GM19328 (cell line): ENCODE measurements around the gene GPAM.
"Not testable (repeated sequence)": the region's sequence is repeated elsewhere in the genome, so short reads cannot be mapped to it uniquely, and the experiment has no call there.

Experiments
- ATAC-seq: cut with Tn5 transposase; IDR thresholded peaks from one replicate; pipeline ENCODE4 v1.9.1; 2021; ENCODE audit warnings: mild to moderate bottlenecking, moderate library complexity; ENCODE audit not compliant: unreplicated experiment

Gene GPAM

DNA sequence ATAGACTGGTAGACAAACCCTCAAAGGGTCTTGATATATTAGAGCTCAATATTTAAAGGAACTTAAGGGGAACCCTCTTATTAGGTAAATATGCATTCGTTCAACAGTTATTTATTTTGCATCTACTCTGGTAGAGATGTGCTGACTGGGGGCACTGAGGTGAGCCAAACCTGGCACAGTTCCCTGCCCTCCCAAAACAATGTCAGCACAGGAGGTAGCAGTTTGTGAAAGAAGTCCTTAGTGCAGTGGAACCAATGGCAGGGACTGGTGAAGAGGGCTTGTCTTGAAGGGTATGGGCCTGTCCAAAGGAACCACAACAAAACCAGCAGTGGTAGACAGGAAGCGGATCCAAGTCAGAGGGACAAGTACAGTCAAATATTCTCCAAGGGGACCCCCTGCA, 32.6 kb upstream of the GPAM start:
- no peak for ATAC-seq

DNA sequence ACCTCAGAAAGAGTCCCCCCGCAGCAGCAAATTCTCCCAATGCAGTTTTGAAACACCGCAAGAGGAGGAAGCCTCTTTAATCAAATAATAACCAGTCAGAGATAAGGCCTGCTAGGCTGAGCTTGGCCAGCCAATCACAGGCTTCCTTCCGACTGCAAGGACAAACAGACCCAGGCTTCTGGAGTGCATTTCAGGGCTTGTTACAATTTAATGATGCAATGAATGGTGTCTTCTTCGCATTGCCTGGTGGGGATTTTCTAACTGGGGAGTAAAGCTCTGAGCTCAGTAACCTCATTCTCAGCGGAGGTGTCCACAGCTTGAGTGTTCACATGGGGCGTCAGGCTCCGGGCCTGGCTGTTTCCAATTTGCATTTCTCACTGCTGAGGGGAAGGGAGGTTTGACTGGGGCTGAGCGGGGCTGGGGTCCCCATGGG, 31.8 kb upstream of the GPAM start:
- ATAC-seq, result no peak

DNA sequence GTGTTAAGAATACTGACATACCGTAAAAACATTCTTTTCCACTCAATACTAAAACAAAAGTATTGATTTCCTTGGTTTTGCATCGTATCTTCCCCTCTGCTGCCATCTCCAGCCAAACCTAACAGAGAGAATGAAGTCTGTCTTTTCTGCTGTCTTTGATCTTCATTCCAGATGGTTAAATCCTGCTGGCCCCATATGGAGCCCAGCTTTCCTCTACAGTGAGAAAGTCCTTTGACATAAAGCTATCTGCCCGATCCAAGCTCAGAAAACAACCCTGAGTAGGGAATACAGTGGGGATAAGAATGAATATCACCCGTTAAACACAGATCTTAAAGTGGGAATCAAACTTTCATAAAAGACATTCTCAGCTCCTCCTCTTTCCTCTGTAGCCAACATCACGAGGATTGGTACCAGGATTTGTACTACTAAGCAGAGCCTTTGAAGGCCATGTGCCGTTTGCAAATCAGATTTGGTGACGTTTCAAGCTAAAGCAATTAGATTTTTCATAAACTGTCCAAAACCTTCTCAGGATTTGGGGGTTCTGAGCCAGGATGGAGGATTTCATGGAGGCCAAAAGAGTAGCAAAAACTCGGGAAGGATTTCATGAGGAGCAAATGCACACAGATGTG, 30.8 kb upstream of the GPAM start:
- ATAC-seq, result no peak

DNA sequence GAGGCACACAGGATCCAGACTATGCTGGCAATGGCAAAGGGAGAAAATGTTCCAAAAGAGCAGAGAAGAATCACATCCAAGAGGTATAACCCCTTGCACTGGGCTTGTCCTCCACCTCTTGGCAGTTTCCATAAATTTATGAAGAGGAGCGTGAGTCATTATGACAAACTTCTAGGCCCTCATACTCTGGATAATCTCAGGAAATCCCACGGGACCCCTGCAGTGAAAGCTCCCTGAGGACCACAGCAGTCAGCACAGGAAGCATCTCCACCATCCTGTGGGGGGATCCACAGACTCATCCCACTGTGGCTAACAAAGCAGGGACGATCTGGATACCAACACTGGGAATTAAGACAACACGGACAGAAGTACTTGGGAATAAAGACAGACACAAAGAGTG, 30.3 kb upstream of the GPAM start:
- ATAC-seq, result no peak

DNA sequence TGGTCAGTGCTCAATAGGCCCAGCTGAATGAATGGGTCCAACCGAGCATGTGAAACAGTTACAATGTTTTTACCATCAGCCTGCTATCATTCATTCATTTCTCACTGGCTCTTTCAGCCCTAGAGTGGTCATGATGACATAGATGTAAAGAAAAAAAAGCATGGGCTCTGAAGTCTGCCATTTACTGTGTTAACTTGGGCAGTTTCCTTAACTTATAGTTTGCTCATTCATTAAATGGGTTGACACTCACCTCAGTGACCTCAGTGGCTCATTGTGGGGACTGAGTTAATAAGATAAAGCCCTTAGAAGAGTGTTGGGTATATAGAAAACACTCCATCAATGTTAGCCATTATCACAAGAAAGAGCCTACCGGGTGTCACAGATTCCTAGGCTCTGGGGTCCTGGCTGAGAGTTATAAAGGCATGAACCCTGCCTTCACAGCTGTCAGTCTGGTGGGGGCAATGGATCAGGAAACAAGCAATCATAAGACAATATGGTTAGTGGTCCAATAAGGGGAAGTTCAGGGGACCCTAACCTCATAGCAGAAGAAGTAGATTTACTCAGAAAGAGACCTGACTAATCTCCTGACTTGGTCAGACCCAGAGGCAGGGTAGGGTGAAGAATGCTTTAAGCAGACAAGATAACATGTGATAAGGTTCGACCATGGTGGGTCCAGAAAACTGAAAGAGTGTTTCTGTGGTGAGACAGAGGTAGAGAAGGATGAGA, 29.7 kb upstream of the GPAM start:
- peak; percentile 49 for ATAC-seq

DNA sequence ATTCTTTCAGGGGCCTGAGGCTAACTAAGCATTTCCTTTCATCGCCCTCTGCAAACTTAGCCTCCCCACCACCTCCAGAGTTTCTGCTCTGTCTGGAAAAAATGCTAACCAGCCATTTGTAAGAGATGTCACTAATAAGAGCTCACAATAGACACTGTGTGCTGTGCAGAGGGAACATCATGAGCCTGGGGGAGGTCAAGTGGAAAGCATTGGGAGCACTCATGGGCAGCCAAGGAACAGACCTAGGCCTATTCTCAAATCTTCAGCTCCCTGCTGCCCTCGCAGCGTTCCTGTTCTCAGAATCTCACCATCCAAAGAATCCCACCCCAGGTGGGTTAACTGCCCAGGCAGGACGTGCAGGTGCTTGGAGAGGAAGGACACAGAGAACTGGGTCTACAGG, 27.1 kb upstream of the GPAM start:
- no peak for ATAC-seq

DNA sequence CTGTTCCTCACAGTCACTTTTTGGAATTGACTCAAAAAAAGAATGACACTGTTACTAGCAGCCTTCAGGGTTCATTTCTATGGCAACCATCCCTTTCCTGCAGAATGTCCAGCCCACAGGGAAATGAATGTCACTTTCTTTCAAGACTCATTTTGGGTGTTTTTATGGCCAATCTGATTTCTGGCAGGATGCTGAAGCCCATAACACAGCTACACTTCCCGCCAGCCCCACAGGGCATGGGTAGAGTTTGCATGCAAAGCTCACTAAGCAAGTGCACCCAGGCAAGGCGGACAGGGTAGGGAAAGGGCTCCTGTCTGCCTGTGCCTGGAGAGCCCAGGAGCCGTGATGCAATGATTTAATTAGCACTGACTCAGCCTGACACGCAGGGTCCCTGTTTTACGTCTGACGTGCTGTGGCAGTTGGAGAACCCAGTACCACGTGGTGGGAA, 26.1 kb upstream of the GPAM start:
- ATAC-seq, result no peak

DNA sequence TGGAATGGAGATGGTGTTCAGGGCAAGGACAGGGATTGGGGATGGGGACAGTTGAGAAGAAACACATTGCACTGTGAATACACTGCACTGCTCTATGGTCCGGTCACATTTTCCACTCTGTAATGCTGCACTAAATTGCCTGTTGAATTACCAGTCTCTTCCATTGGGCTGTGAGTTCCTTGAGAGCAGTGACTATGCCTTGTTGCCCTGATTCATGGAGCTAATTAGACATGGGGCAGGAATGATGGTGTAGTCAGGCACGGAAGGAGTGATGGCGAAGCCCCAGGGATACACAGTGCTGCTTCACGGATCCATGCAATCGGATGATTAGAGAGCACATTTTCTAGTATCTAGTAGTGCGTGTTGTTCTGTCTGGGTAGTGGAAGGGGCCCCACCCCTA, 25.4 kb upstream of the GPAM start:
- no peak for ATAC-seq

DNA sequence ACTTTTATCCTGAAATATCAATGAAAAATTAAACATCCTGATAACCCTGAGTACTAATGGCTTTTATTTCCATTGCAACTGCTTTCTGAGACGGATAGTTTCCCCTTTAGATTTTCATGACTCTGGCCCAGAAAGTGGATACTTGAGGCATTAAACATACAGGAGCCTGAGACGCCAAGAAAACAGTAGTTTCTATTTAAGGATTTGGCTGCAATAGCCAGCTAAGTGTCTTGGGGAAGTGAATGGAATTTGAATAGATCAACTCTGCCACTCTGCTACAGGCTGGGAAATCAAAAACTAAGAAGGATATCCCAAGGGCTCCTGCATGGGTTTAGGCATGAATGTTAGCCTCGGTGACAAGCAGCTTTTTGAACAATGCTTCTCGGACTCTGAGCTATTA, 24.7 kb upstream of the GPAM start:
- no peak for ATAC-seq

DNA sequence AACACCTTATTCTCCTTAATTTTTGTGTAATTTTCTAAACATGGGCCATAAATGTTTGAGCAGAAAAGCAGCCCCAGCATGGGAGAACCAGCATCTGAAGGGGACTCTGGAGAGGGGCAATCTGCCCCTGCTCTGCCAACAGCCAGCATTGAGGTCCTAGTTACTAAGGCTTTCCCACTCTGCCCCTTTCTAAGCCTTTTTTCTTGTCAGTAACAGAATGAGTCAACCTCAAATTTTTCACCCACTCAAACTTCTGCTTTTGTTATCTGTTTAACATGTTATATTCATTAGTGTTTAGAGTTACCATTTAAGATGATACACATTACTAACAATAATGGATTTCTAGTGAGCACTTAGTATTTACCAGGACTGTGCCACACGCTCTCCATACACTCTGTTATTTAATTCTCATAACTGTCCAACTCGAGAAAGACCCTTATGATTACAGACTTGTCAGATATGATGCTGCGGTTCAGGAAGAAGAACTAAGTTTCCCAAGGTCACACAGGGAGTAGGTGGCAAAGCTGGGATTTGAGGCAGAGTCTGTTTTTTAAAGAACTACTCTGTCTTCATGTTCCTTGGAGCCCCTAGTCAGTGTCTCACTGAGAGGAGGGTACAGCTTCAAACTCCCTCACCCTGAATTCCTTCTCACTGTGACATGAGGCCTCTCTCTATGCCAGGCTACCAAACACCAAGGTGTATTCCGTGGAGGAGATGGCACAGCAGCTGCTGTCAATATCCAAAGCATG, 19.9 kb upstream of the GPAM start:
- ATAC-seq, result peak; percentile 64

DNA sequence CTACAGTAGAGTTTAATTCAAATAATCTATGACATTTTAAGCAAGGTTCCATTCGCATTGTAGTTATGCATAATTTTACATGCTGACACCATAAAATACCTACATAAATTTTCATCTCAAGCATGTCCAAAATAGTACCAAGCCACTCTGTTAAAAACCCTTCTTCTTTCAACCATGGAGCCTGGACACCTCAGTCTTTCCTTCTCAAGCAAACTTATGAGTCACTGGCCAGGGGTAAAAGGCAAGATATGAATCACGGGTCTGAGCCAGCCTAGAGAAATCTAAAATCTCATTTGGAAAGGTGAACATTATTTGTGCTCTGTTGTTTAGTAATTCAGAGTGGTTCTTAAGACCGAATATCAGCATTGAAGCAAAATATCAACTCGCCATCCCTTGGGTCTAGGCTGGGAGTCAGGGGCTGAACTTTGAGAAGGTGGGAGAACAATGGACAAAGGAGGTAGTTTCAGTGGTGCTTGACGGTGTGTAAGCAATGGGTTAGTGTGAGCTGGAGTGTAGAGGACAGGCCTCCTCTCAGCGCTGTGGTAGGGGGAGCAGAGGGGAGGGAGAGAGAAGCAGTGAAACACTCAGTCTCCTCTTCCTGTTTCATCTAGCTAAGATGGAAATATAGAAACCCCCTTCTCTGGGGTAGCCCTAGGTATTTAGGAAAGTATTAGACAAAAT, 19.1 kb upstream of the GPAM start:
- peak; percentile 78 for ATAC-seq

DNA sequence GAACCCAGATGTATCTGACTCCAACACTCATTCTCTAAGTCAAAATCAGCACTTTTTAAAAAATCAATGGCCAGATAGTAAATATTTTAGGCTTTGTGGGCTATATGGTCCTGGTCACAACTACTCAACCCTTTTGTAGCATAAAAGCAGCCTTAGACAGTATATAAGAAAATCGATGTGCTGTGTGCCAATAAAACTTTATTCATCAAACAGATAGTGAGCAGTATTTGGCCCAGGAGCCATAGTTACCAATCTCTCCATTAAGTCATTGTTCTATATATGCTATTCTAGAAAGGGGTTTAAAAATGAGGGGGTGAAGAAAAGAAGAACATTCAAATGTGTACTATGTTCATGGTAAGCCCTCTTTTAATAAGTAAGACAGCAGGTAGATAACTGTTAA, 18.5 kb upstream of the GPAM start:
- ATAC-seq, result no peak

DNA sequence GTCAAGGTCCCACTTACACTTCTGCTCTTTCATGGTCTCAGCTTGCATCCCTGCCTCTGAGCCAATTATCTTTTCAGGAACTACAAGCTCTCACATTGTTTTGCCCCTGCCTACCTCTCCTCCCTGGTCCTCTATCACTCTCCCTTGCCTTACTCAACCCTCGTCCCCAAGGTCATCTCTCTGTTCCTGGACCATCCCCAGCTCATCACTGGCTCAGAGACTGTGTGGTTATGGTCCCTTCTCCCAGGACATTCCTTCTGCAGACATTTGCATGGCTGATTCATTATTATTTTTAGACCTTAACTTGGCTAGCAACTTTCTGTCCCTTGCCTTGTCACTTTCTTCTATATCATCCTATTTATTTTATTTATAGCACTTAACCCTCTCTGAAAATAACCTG, 17.8 kb upstream of the GPAM start:
- ATAC-seq, result no peak

DNA sequence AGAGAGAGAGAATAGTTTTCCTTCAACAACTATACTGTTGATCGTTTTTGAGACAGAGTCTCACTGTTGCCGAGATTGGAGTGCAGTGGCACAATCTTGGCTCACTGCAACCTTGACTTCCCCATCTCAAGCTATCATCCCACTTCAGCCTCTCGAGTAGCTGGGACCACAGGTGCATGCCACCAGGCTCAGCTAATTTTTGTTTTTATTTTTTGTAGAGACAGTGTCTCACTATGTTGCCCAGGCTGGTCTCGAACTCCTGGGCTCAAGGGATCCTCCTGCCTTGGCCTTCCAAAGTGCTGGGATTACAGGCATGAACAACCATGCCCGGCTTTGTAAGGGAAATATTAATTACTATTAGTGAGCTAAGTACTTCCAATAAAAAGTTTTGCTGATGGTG, 16.7 kb upstream of the GPAM start:
- ATAC-seq, result not testable (repeated sequence)

DNA sequence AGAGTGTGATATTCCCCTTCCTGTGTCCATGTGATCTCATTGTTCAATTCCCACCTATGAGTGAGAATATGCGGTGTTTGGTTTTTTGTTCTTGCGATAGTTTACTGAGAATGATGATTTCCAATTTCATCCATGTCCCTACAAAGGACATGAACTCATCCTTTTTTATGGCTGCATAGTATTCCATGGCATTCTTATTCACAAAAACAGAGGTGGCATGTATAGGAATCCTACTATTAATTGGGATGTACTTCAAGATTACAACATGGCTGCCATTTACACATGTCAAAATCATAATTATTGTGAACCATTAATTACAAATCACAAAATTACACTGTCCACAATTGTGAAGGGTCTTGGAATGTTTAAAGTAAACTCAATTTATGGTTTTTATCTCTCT, 14.1 kb upstream of the GPAM start:
- ATAC-seq, result not testable (repeated sequence)

DNA sequence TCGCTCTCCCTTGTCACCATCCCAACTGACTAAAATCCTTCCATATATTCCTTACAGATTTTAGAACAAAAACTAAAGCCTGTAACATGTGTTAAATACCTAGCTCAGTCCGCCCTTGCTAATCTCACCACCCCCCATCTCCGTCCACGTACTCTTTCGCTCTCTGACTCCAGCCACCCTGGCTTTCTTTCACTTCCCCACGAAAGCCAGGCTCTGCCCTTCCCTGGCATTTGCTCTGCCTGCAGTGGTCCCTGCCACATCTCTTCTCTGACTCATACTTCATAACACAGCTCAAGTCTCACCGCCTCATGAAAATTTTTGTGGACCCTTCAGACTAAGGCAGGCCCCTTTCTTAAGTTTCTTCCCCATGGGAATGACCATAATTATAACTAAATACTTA, 11.7 kb upstream of the GPAM start:
- no peak for ATAC-seq

DNA sequence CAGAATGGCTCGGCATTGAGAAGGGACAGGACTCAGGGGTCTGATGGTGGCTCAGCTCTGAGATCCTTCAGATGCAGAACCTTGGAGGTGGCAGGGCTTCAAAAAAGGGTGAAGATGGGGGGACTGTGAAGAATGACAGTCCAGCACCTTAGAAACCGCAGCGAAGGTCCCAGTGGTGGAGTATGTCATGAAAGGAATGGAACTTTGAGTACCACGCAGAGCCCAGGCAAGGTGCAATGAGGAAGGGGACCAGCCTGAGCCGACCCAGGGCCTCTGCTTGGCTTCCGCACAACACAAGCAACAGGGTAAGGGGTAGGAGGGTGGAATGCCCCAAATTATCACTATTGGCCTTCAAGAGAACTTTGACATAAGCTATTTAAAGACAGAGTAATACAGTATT, 8.2 kb upstream of the GPAM start:
- ATAC-seq, result no peak

DNA sequence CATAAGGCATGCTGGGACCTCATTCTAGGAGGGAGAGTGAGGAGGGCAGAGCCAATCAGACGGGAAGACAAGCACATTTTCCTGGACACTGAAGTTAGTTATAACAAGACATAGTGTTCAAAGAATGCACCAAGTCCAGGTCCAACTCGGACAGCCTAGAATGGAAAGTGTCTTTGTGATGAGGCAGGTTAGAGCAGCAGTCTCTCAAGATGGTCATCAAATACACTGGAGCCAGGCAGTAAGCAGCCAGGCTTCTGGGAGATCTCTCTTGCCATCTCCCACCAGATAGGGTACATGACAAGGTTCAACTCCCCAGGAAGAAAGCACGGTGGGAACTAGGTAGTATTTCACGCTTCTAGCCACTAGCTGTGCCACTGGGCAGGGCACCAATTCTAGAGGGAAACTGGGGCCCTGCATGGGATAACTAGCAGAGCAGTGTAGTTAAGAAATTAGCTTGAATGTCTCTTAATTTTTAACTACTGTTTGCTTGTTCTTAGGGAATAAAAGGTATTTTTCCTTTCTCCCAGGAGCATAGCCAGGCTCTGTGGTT, 7.6 kb upstream of the GPAM start:
- no peak for ATAC-seq

DNA sequence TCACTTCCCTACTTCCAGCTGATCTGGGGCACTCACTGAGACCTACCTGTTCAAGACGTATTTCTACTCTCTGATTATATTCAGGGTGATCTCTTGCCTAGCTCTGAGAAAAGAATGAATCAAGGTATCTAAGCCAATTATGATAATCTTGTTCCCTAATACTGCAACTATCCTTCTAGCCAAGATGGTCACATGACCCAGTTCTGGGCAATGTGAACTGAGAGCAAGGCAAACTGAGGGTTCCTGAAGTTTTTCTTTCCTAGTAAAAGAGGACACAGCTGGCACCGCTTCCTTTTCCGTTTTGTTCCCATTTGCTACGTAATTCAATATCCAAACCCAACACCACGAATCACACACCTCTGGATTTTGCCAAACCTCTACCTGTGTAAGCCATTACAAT, 5.9 kb upstream of the GPAM start:
- no peak for ATAC-seq

DNA sequence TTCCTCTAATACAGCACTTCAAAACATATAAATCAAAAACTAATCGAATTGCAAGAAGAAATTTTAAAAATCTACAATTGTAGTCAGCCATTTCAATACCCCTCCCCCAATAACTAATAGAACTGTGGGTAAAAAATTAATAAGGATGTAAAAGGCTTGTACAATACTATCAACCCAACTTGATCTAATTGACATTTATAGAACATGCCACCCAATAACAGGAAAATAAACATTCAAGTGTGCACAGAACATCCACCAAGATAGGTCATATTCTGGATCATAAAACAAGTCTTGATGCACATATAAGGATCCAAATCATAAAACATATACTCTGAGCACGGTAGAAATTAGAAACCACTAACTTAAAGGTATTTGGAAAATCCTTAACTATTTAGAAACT, 4.0 kb upstream of the GPAM start:
- no peak for ATAC-seq

DNA sequence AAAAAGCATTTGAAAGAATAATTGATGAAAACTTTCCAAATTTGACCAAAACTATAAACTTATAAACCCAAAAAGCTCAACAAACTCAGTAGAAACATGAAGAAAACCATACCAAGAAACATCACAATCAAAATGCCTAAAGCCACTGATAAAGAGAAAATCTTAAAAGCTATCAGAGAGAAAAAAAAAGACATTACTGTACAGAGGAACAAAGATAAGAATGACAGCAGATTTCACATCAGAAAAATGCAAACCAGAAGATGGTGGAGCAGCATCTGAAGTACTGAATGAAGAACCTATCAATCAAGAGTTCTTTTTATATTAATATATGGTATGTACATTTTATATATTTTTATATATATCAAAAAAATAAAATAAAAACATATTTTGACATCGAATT, 2.4 kb upstream of the GPAM start:
- ATAC-seq, result no peak
